NCI-H2029 (cell line): Measurements from ENCODE around the gene FRMD6.

Experiments used
- DNase-seq: peaks from one replicate; lab custom pipeline; 2025; lab: John Stamatoyannopoulos, UW

Gene FRMD6

GRCh38 chr14:51666826-51667225 lies 15.1 kb downstream of the FRMD6 start:
- no peak for DNase-seq

- DNase-seq, result no peak
Measured at GRCh38 chr14:51668870-51669269, 17.2 kb downstream of the FRMD6 start.

- DNase-seq, result no peak
Measured at GRCh38 chr14:51674294-51675002, 22.7 kb downstream of the FRMD6 start.

GRCh38 chr14:51676549-51676948 lies 24.8 kb downstream of the FRMD6 start:
- DNase-seq, result no peak

- DNase-seq, result no peak
Measured at GRCh38 chr14:51677266-51677665, 25.6 kb downstream of the FRMD6 start.

- DNase-seq, result no peak
Measured at GRCh38 chr14:51677738-51678137, 26.0 kb downstream of the FRMD6 start.

- no peak for DNase-seq
Measured at GRCh38 chr14:51680031-51680430, 28.3 kb downstream of the FRMD6 start.

GRCh38 chr14:51681411-51681810 lies 29.7 kb downstream of the FRMD6 start:
- DNase-seq, result no peak

- DNase-seq, result no peak
Measured at GRCh38 chr14:51682411-51682810, 30.7 kb downstream of the FRMD6 start.

GRCh38 chr14:51684760-51685159 lies 33.0 kb downstream of the FRMD6 start:
- no peak for DNase-seq

- DNase-seq, result no peak
Measured at GRCh38 chr14:51691176-51691575, 39.5 kb downstream of the FRMD6 start.

GRCh38 chr14:51692646-51693045 lies 40.9 kb downstream of the FRMD6 start:
- no peak for DNase-seq

- no peak for DNase-seq
Measured at GRCh38 chr14:51697848-51698247, 46.1 kb downstream of the FRMD6 start.

- no peak for DNase-seq
Measured at GRCh38 chr14:51701951-51702350, 50.2 kb downstream of the FRMD6 start.

- DNase-seq, result no peak
Measured at GRCh38 chr14:51703787-51704186, 52.1 kb downstream of the FRMD6 start.

- DNase-seq, result no peak
Measured at GRCh38 chr14:51704545-51704944, 52.8 kb downstream of the FRMD6 start.

GRCh38 chr14:51707327-51707726 lies 55.6 kb downstream of the FRMD6 start:
- DNase-seq, result no peak

- no peak for DNase-seq
Measured at GRCh38 chr14:51711505-51711904, 59.8 kb downstream of the FRMD6 start.

- no peak for DNase-seq
Measured at GRCh38 chr14:51715250-51715649, 63.5 kb downstream of the FRMD6 start.

GRCh38 chr14:51715742-51716141 lies 64.0 kb downstream of the FRMD6 start:
- no peak for DNase-seq

GRCh38 chr14:51716610-51717009 lies 64.9 kb downstream of the FRMD6 start:
- DNase-seq, result no peak

- no peak for DNase-seq
Measured at GRCh38 chr14:51717766-51718165, 66.1 kb downstream of the FRMD6 start.

GRCh38 chr14:51719955-51720354 lies 68.2 kb downstream of the FRMD6 start:
- DNase-seq, result no peak

- no peak for DNase-seq
Measured at GRCh38 chr14:51723990-51724389, 72.3 kb downstream of the FRMD6 start.
